Measurements from ENCODE around the gene ST6GALNAC5. TPM values are rescaled to one million over a fixed set of nuclear protein-coding genes. Genes with fewer than 3 reads are reported as not detected.
A peak's percentile ranks its signal among the peaks of the same experiment; 100 is the strongest.

ST6GALNAC5 gene
- total RNA-seq, 4 donors from 2014 or later = 1.8 to 5.1 (median 3.7) TPM; not detected in 1

DNA sequence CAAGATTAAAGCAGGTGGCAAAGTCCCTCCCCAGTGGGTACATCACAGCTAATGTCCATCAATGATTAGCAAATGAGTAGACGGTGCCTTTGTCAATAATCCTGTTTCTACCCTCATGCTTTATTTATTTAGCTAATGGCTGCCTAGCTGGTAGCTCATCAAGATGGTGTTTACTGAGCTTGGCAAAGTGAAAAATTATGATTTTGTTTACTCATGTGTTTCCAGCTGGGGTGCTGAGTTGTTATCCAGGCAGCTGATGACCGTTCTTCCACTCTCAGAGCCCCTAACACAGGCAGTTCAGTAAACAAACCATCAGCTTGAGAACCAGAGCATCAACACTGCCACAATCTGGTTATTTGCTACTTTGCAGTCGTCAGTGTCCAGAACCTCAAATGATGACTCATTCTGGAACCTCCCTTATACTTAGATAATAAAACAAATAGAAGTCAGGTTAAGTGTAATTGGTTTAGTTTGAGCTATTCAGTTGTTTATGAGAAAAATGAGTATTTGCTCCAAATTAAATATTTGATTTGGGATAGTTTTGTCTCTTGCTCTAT lies 163.9 kb downstream of the ST6GALNAC5 start:
- no peak for DNase-seq

DNA sequence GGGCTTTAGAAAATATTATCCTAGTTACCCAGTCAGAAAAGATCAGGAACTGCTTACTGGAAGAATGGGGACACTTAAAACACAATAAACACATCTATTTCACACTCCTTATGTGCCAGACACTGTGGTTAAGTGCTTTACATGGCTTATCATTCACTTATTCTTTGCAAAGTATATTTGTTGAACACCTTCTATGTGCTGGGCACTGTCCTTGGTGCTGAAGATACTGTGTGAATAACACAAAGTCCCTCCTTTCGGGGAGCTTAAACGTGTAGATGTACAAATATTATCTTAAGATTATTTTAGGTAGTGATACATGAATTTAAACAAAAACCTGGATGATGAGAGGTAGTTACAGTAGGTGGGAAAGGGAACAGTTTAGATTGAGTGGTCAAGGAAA lies 169.3 kb downstream of the ST6GALNAC5 start:
- TF ChIP-seq POLR2A (IDR thresholded peaks at IDR 0.05) = no peak
- TF ChIP-seq, protein P1, sequence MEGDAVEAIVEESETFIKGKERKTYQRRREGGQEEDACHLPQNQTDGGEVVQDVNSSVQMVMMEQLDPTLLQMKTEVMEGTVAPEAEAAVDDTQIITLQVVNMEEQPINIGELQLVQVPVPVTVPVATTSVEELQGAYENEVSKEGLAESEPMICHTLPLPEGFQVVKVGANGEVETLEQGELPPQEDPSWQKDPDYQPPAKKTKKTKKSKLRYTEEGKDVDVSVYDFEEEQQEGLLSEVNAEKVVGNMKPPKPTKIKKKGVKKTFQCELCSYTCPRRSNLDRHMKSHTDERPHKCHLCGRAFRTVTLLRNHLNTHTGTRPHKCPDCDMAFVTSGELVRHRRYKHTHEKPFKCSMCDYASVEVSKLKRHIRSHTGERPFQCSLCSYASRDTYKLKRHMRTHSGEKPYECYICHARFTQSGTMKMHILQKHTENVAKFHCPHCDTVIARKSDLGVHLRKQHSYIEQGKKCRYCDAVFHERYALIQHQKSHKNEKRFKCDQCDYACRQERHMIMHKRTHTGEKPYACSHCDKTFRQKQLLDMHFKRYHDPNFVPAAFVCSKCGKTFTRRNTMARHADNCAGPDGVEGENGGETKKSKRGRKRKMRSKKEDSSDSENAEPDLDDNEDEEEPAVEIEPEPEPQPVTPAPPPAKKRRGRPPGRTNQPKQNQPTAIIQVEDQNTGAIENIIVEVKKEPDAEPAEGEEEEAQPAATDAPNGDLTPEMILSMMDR (IDR thresholded peaks at IDR 0.05) = no peak
- no peaks in the 10 kb centered on the region for H3K4me1 ChIP-seq
- H3K9me3 ChIP-seq = no peaks in the 10 kb centered on the region
- DNase-seq = no peak
- H3K27ac ChIP-seq = no peak overlapping the region
- no peaks in the 10 kb centered on the region for H3K27me3 ChIP-seq
- no peaks in the 10 kb centered on the region for H3K36me3 ChIP-seq
- no peak overlapping the region for H3K4me3 ChIP-seq

More for the DNA sequence above, 163.9 kb downstream of the ST6GALNAC5 start:
- no peaks in the 10 kb centered on the region for H3K4me1 ChIP-seq
- no peak overlapping the region for H3K27ac ChIP-seq
- H3K9me3 ChIP-seq = no peaks in the 10 kb centered on the region
- no peak overlapping the region for H3K4me3 ChIP-seq
- H3K36me3 ChIP-seq = no peaks in the 10 kb centered on the region
- no peaks in the 10 kb centered on the region for H3K27me3 ChIP-seq
- TF ChIP-seq, protein P1 (IDR thresholded peaks at IDR 0.05) = no peak
- TF ChIP-seq POLR2A (IDR thresholded peaks at IDR 0.05) = no peak

DNA sequence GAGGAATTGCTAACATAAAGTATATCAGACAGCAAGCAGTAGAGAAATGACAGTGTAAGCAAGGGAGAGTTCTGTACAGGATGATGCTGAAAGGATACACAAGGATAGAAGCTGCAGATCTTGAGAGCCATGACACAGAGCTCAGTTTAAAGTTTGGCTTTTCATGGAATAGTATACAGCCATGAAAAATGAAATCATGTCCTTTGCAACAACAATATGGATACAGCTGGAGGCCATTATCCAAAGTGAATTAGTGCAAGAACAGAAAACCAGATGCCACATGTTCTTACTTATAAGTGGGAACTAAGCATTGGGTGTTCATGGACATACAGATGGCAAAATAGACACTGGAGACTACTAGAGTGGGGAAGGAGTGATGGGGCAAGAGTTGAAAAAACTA lies 169.8 kb downstream of the ST6GALNAC5 start:
- H3K27me3 ChIP-seq = no peaks in the 10 kb centered on the region
- H3K36me3 ChIP-seq = no peaks in the 10 kb centered on the region
- H3K4me1 ChIP-seq = no peaks in the 10 kb centered on the region
- DNase-seq = no peak
- no peak overlapping the region for H3K27ac ChIP-seq
- no peaks in the 10 kb centered on the region for H3K9me3 ChIP-seq
- no peak overlapping the region for H3K4me3 ChIP-seq
- TF ChIP-seq POLR2A (IDR thresholded peaks at IDR 0.05) = no peak

DNA sequence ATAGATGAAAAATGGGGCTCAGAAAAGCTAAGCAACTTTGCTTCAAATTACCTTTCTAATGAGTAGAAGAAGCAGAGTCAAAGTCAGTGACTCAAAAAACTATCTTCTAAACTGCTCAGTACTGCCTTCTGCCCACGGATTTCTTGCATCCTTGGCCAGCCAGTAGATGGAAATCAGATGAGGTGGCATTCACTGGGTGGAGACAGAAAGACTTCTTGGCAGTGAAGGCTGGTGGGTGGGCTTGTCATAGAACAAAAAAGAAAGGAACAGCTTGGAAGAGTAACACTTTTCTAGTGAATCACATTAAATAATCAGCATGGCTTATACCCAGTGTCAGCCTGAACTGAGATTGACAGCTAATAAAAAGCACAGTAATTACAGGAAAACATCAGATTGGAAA lies 170.7 kb downstream of the ST6GALNAC5 start:
- no peak for TF ChIP-seq POLR2A (IDR thresholded peaks at IDR 0.05)
- TF ChIP-seq, protein P1 (IDR thresholded peaks at IDR 0.05) = no peak
- Histone ChIP-seq H3K27ac (peak overlapping the region in 1 of 4 donors; percentile 16), H3K4me3 (no peak overlapping the region), H3K4me1 (no peaks in the 10 kb centered on the region), H3K27me3 (no peaks in the 10 kb centered on the region), H3K36me3 (no peaks in the 10 kb centered on the region), H3K9me3 (no peaks in the 10 kb centered on the region)
- DNase-seq = no peak

DNA sequence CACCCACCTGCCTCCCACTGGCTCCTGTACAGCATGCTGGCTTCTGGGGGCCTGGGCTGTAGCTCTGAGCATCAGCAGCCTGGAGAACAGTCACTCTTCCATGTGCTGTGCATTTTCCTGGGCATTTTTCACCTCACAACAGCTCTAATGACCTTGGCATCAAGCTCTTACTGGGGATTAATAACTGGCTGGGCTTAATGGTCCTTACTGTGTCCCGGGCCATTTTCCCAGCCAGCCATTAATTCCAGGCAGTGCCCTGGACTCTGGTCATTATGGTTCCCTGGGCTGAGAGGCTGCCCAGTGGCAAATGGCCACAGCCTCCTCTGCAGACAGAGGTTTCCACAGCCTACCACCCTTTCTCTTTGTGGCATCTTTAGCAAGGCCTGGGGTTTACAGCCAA lies 171.8 kb downstream of the ST6GALNAC5 start:
- Histone ChIP-seq H3K27me3 (no peaks in the 10 kb centered on the region), H3K9me3 (no peaks in the 10 kb centered on the region), H3K36me3 (no peaks in the 10 kb centered on the region), H3K4me3 (no peak overlapping the region), H3K27ac (peak overlapping the region in 1 of 4 donors; percentile 62), H3K4me1 (no peaks in the 10 kb centered on the region)
- no peak for DNase-seq
- no peak for TF ChIP-seq POLR2A (IDR thresholded peaks at IDR 0.05)
- TF ChIP-seq, protein P1 (IDR thresholded peaks at IDR 0.05) = no peak

DNA sequence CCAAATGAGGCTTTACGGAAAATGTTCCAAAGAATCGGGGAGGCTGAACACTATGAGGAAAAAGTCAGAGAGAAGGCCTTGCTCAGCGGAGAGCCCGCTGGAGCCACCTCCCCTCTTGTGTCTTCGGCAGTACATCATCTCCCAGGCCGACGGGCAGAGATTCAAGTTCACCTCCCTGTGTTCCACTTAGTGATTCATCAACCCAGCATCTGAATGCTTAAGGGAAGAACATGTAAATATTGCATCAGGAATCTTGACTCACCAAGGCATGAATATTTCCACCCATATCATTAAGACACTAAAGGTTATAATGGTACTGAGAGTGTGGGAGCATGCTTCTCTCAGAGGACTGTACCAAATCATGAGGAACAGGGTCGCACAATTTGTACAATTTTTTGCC lies 172.5 kb downstream of the ST6GALNAC5 start:
- no peaks in the 10 kb centered on the region for H3K4me1 ChIP-seq
- H3K4me3 ChIP-seq = no peak overlapping the region
- no peaks in the 10 kb centered on the region for H3K9me3 ChIP-seq
- H3K27ac ChIP-seq = peak overlapping the region in 1 of 4 donors; percentile 10
- no peak for TF ChIP-seq POLR2A (IDR thresholded peaks at IDR 0.05)
- TF ChIP-seq, protein P1 (IDR thresholded peaks at IDR 0.05) = no peak
- no peaks in the 10 kb centered on the region for H3K27me3 ChIP-seq
- H3K36me3 ChIP-seq = no peaks in the 10 kb centered on the region
- DNase-seq = no peak

Data from Peyer's patch (tissue), 4 donors.